ENCODE measurements around the gene KIF4B. TPM values are rescaled to one million over a fixed set of nuclear protein-coding genes. Genes with fewer than 3 reads are reported as not detected.
"Not testable (repeated sequence)": the region's sequence is repeated elsewhere in the genome, so short reads cannot be mapped to it uniquely, and the experiment has no call there.

Gene KIF4B
- polyA plus RNA-seq, 1 donor from 2014 or later, result not detected

DNA sequence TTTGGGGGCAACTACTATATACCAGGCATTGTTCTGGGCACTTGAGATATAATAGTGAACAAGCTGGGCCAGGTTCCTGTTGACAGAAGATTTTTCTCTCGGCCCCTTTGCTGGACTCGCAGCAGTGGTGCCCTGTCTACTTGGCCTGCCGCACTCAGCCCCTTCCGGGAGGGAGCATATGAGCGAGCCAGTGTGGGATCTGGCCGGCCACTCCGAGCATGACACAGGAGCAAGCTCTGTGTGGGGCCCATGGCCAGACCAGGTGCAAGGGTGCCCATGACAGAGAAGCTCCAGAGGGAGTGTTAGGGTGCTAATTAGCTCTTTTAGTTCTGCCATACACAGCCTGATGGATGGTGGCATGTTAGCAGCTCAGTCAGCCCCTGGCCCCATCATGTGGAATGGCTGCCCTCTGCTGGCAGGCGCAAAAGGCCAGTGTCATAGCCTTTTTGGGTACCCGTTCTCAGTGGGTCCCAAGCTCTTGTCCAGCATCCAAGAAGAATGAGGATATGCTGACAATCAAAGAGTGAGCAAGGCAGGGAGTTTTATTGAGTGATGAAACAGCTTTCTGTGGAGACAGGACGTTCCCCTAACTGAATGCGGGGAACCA lies 9.3 kb upstream of the KIF4B start:
- no peak for TF ChIP-seq SMC3 (conservative IDR thresholded peaks at IDR 0.05; ENCODE audit: poor library complexity)
- no peak for TF ChIP-seq MXI1 (conservative IDR thresholded peaks at IDR 0.05; ENCODE audit: poor library complexity, severe bottlenecking)
- TF ChIP-seq EP300 (conservative IDR thresholded peaks at IDR 0.05; ENCODE audit: poor library complexity, severe bottlenecking), result no peak
- TF ChIP-seq, protein P1, sequence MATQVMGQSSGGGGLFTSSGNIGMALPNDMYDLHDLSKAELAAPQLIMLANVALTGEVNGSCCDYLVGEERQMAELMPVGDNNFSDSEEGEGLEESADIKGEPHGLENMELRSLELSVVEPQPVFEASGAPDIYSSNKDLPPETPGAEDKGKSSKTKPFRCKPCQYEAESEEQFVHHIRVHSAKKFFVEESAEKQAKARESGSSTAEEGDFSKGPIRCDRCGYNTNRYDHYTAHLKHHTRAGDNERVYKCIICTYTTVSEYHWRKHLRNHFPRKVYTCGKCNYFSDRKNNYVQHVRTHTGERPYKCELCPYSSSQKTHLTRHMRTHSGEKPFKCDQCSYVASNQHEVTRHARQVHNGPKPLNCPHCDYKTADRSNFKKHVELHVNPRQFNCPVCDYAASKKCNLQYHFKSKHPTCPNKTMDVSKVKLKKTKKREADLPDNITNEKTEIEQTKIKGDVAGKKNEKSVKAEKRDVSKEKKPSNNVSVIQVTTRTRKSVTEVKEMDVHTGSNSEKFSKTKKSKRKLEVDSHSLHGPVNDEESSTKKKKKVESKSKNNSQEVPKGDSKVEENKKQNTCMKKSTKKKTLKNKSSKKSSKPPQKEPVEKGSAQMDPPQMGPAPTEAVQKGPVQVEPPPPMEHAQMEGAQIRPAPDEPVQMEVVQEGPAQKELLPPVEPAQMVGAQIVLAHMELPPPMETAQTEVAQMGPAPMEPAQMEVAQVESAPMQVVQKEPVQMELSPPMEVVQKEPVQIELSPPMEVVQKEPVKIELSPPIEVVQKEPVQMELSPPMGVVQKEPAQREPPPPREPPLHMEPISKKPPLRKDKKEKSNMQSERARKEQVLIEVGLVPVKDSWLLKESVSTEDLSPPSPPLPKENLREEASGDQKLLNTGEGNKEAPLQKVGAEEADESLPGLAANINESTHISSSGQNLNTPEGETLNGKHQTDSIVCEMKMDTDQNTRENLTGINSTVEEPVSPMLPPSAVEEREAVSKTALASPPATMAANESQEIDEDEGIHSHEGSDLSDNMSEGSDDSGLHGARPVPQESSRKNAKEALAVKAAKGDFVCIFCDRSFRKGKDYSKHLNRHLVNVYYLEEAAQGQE (IDR thresholded peaks at IDR 0.05; ENCODE audit: borderline replicate concordance), result no peak
- no peak for TF ChIP-seq TAF1 (IDR thresholded peaks at IDR 0.05; ENCODE audit: low read depth)
- no peak for TF ChIP-seq POLR2AphosphoS5 (IDR thresholded peaks at IDR 0.05)
- TF ChIP-seq RAD21 (conservative IDR thresholded peaks at IDR 0.05), result no peak
- TF ChIP-seq, protein P2, sequence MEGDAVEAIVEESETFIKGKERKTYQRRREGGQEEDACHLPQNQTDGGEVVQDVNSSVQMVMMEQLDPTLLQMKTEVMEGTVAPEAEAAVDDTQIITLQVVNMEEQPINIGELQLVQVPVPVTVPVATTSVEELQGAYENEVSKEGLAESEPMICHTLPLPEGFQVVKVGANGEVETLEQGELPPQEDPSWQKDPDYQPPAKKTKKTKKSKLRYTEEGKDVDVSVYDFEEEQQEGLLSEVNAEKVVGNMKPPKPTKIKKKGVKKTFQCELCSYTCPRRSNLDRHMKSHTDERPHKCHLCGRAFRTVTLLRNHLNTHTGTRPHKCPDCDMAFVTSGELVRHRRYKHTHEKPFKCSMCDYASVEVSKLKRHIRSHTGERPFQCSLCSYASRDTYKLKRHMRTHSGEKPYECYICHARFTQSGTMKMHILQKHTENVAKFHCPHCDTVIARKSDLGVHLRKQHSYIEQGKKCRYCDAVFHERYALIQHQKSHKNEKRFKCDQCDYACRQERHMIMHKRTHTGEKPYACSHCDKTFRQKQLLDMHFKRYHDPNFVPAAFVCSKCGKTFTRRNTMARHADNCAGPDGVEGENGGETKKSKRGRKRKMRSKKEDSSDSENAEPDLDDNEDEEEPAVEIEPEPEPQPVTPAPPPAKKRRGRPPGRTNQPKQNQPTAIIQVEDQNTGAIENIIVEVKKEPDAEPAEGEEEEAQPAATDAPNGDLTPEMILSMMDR (IDR thresholded peaks at IDR 0.05; ENCODE audit: poor library complexity, severe bottlenecking), result no peak

DNA sequence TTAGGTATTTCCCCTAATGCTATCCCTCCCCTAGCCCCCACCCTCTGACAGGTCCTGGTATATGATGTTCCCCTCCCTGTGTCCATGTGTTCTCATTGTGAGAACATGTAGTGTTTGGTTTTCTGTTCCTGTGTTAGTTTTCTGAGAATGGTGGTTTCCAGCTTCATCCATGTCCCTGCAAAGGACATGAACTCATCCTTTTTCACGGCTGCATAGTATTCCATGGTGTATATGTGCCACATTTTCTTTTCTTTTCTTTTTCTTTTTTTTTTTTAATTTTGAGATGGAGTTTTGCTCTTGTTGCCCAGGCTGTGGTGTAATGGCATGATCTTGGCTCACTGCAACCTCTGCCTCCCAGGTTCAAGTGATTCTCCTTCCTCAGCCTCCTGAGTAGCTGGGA lies 7.3 kb upstream of the KIF4B start:
- H3K4me2 ChIP-seq (ENCODE audit: low read length); H3K27ac ChIP-seq (ENCODE audit: low read length); H3K36me3 ChIP-seq (ENCODE audit: insufficient read depth, low read length); H4K20me1 ChIP-seq (ENCODE audit: insufficient read depth); H3K9me2 ChIP-seq (ENCODE audit: insufficient read depth, low read length); H3K9ac ChIP-seq (ENCODE audit: low read length); H3K4me3 ChIP-seq (ENCODE audit: low read length); H3K27me3 ChIP-seq (ENCODE audit: insufficient read depth, low read depth, low read length); H3K79me2 ChIP-seq (replicated peaks; ENCODE audit: insufficient read depth, low read length); H3K9me3 ChIP-seq (ENCODE audit: low read length); H3F3A ChIP-seq (ENCODE audit: insufficient read depth, low read length, poor library complexity, severe bottlenecking); H2AFZ ChIP-seq (ENCODE audit: low read depth, low read length): not testable (repeated sequence)

More for the DNA sequence above, 9.3 kb upstream of the KIF4B start:
- H3K9me2 ChIP-seq (ENCODE audit: insufficient read depth, low read length), result no peaks in the 10 kb centered on the region
- H3F3A ChIP-seq (ENCODE audit: insufficient read depth, low read length, poor library complexity, severe bottlenecking), result no peaks in the 10 kb centered on the region
- H3K9ac ChIP-seq (ENCODE audit: low read length), result no peak overlapping the region
- no peak overlapping the region for H3K27ac ChIP-seq (ENCODE audit: low read length)
- no peaks in the 10 kb centered on the region for H3K36me3 ChIP-seq (ENCODE audit: insufficient read depth, low read length)
- H3K79me2 ChIP-seq (replicated peaks; ENCODE audit: insufficient read depth, low read length), result no peaks in the 10 kb centered on the region
- no peaks in the 10 kb centered on the region for H4K20me1 ChIP-seq (ENCODE audit: insufficient read depth)
- no peak overlapping the region for H3K4me2 ChIP-seq (ENCODE audit: low read length)
- no peak overlapping the region for H2AFZ ChIP-seq (ENCODE audit: low read depth, low read length)
- no peaks in the 10 kb centered on the region for H3K9me3 ChIP-seq (ENCODE audit: low read length)
- no peaks in the 10 kb centered on the region for H3K27me3 ChIP-seq (ENCODE audit: insufficient read depth, low read depth, low read length)
- no peak overlapping the region for H3K4me3 ChIP-seq (ENCODE audit: low read length)

DNA sequence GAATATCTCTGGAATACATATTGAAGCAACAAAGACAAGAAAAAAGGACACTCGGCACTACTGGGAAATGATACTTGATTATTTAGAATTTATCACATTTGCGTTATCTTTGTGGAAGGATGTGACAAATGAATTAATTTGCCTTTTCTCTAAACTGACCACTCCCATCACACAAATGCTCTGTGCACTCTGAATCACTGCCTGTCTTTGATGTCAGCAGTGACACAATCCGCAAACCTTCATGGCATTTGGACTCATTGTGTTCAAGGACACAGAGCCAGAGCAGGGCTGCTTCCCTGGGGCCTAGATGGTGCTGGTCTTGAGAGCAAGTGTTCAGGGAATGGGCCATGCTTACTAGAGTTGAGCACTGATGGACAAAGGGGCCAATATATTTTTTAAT lies 4.9 kb upstream of the KIF4B start:
- TF ChIP-seq RAD21 (conservative IDR thresholded peaks at IDR 0.05) (no peak), POLR2AphosphoS5 (IDR thresholded peaks at IDR 0.05) (no peak), EZH2 (IDR thresholded peaks at IDR 0.05; ENCODE audit: borderline replicate concordance, insufficient read depth, low read length, poor library complexity, severe bottlenecking) (no peak), MXI1 (conservative IDR thresholded peaks at IDR 0.05; ENCODE audit: poor library complexity, severe bottlenecking) (no peak), SMC3 (conservative IDR thresholded peaks at IDR 0.05; ENCODE audit: poor library complexity) (no peak), TAF1 (IDR thresholded peaks at IDR 0.05; ENCODE audit: low read depth) (no peak), EP300 (conservative IDR thresholded peaks at IDR 0.05; ENCODE audit: poor library complexity, severe bottlenecking) (no peak)
- TF ChIP-seq, protein P2 (IDR thresholded peaks at IDR 0.05; ENCODE audit: poor library complexity, severe bottlenecking), result no peak
- TF ChIP-seq, protein P1 (IDR thresholded peaks at IDR 0.05; ENCODE audit: borderline replicate concordance), result no peak
- Histone ChIP-seq H2AFZ (ENCODE audit: low read depth, low read length) (no peak overlapping the region), H3K4me2 (ENCODE audit: low read length) (no peak overlapping the region), H3F3A (ENCODE audit: insufficient read depth, low read length, poor library complexity, severe bottlenecking) (no peaks in the 10 kb centered on the region), H4K20me1 (ENCODE audit: insufficient read depth) (no peaks in the 10 kb centered on the region), H3K79me2 (replicated peaks; ENCODE audit: insufficient read depth, low read length) (no peaks in the 10 kb centered on the region), H3K27me3 (ENCODE audit: insufficient read depth, low read depth, low read length) (no peaks in the 10 kb centered on the region), H3K9me2 (ENCODE audit: insufficient read depth, low read length) (no peaks in the 10 kb centered on the region), H3K9me3 (ENCODE audit: low read length) (no peaks in the 10 kb centered on the region), H3K9ac (ENCODE audit: low read length) (no peak overlapping the region), H3K27ac (ENCODE audit: low read length) (no peak overlapping the region), H3K4me3 (ENCODE audit: low read length) (no peak overlapping the region), H3K36me3 (ENCODE audit: insufficient read depth, low read length) (no peaks in the 10 kb centered on the region)
